Mesenchymal stem cell (in vitro differentiated cells and primary cell): Measurements from ENCODE around the gene MIF4GD. TPM values are rescaled to one million over a fixed set of nuclear protein-coding genes. Genes with fewer than 3 reads are reported as not detected.
A peak's percentile ranks its signal among the peaks of the same experiment; 100 is the strongest.

Experiments used
- DNase-seq: peaks from one replicate; pipeline ENCODE4 v3.0.0-alpha.2; 2013
- H2AFZ ChIP-seq: one replicate; pipeline ENCODE4 v1.6.1; 2013; ENCODE audit warnings: low read depth, mild to moderate bottlenecking, control low read depth, inconsistent platforms, low read length, moderate library complexity
- H2AK5ac ChIP-seq: 2 replicates; pipeline ENCODE4 v1.6.1; 2013; ENCODE audit warnings: low read length, moderate library complexity, mild to moderate bottlenecking, inconsistent platforms; ENCODE audit not compliant: severe bottlenecking
- H2BK120ac ChIP-seq: one replicate; pipeline ENCODE4 v1.6.1; 2013; ENCODE audit warnings: low read depth, mild to moderate bottlenecking, inconsistent platforms, low read length, moderate library complexity
- H2BK12ac ChIP-seq, 2 experiments: one replicate each; pipeline ENCODE4 v1.6.1; 2013; ENCODE audit warnings: inconsistent platforms in 2 of 2, low read length in 2 of 2, mild to moderate bottlenecking in 2 of 2, moderate library complexity in 2 of 2, control low read depth in 1 of 2
- H2BK15ac ChIP-seq: one replicate; pipeline ENCODE4 v1.6.1; 2013; ENCODE audit warnings: mild to moderate bottlenecking, low read depth, inconsistent platforms; ENCODE audit not compliant: poor library complexity, severe bottlenecking
- H2BK5ac ChIP-seq: 2 replicates; pipeline ENCODE4 v1.6.1; 2013; ENCODE audit warnings: low read depth, mild to moderate bottlenecking, low read length, control low read depth, inconsistent platforms; ENCODE audit not compliant: poor library complexity, severe bottlenecking
- H3K14ac ChIP-seq, 2 experiments: one replicate each; pipeline ENCODE4 v1.6.1; 2013; ENCODE audit warnings: inconsistent platforms in 2 of 2, low read length in 2 of 2, control low read depth in 1 of 2, mild to moderate bottlenecking in 1 of 2, moderate library complexity in 1 of 2
- H3K18ac ChIP-seq, 2 experiments: one replicate each; pipeline ENCODE4 v1.6.1; 2013; ENCODE audit warnings: inconsistent platforms in 2 of 2, low read length in 2 of 2, control low read depth in 1 of 2, low read depth in 1 of 2, mild to moderate bottlenecking in 1 of 2
- H3K23ac ChIP-seq, 2 experiments: one replicate each; pipeline ENCODE4 v1.6.1; 2013; ENCODE audit warnings: inconsistent platforms in 2 of 2, low read length in 2 of 2, mild to moderate bottlenecking in 2 of 2, moderate library complexity in 2 of 2, control low read depth in 1 of 2
- H3K27ac ChIP-seq: 2 replicates; pipeline ENCODE4 v1.5.1; 2013; ENCODE audit warnings: mild to moderate bottlenecking, moderate library complexity, low read length, control low read depth, inconsistent platforms; ENCODE audit not compliant: poor library complexity, severe bottlenecking
- H3K27me3 ChIP-seq, 2 experiments: 2 replicates each; pipeline versions ENCODE4 v1.6.1 to v1.7.0; 2013; ENCODE audit warnings: low read length in 2 of 2, mild to moderate bottlenecking in 2 of 2, moderate library complexity in 2 of 2, control low read depth in 1 of 2, inconsistent platforms in 1 of 2; ENCODE audit not compliant: control insufficient read depth in 1 of 2, insufficient read depth in 1 of 2
- H3K36me3 ChIP-seq, 2 experiments: 2 replicates each; pipeline versions ENCODE4 v1.6.1 to v1.7.0; 2013; ENCODE audit warnings: low read length in 2 of 2, control low read depth in 1 of 2, inconsistent platforms in 1 of 2, low read depth in 1 of 2, mild to moderate bottlenecking in 1 of 2; ENCODE audit not compliant: insufficient read depth in 2 of 2, control insufficient read depth in 1 of 2
- H3K4ac ChIP-seq, 2 experiments: one replicate each; pipeline ENCODE4 v1.6.1; 2013; ENCODE audit warnings: inconsistent platforms in 2 of 2, low read length in 2 of 2, mild to moderate bottlenecking in 2 of 2, moderate library complexity in 2 of 2, control low read depth in 1 of 2, low read depth in 1 of 2
- H3K4me1 ChIP-seq: 2 replicates; pipeline ENCODE4 v1.6.1; 2013; ENCODE audit warnings: low read depth, low read length, control low read depth; ENCODE audit not compliant: control insufficient read depth, insufficient read depth
- H3K4me2 ChIP-seq: 2 replicates; pipeline ENCODE4 v1.6.1; 2013; ENCODE audit warnings: low read length, mild to moderate bottlenecking, inconsistent platforms; ENCODE audit not compliant: poor library complexity, severe bottlenecking
- H3K4me3 ChIP-seq, 2 experiments: 2 replicates each; pipeline versions ENCODE4 v1.5.1 to v1.7.0; 2013; ENCODE audit warnings: low read length in 2 of 2, mild to moderate bottlenecking in 2 of 2, control low read depth in 1 of 2, low read depth in 1 of 2; ENCODE audit not compliant: insufficient read depth in 1 of 2
- H3K79me1 ChIP-seq: replicated peaks from 2 replicates; pipeline ENCODE4 v1.6.1; 2013; ENCODE audit warnings: mild to moderate bottlenecking, control low read depth, low read length, inconsistent platforms; ENCODE audit not compliant: poor library complexity, severe bottlenecking
- H3K9ac ChIP-seq: 2 replicates; pipeline ENCODE4 v1.7.0; 2013; ENCODE audit warnings: mild to moderate bottlenecking, low read length, moderate library complexity
- H3K9me3 ChIP-seq: 2 replicates; pipeline ENCODE4 v1.7.0; 2013; ENCODE audit warnings: mild to moderate bottlenecking, low read length; ENCODE audit not compliant: control insufficient read depth
- H4K8ac ChIP-seq: one replicate; pipeline ENCODE4 v1.6.1; 2013; ENCODE audit warnings: inconsistent platforms, mild to moderate bottlenecking, low read length, moderate library complexity
- H4K91ac ChIP-seq: one replicate; pipeline ENCODE4 v1.6.1; 2013; ENCODE audit warnings: mild to moderate bottlenecking, low read length, inconsistent platforms
- WGBS: methylation state at CpG from one replicate; pipeline ENCODE4 v1.1.7; 2013; ENCODE audit warnings: mixed read lengths; 5-methylcytosine and 5-hydroxymethylcytosine counted together
- polyA plus RNA-seq, 2 experiments: library from polyadenylated mRNA; stranded (reverse); fragments of 200-250 nt; gene quantifications; one replicate each; pipeline ENCODE4 v1.2.3, GENCODE V29; 2013

MIF4GD gene
- polyA plus RNA-seq (2013, experiment 1 of 2): 7.0 TPM
- 7.0 TPM for polyA plus RNA-seq (2013, experiment 2 of 2)

GRCh38 chr17:75270966-75271232 lies at the start of gene MIF4GD:
Gene MIF4GD (minus strand): TSS chr17:75271231. CDS start chr17:75270195, 1,036 bp downstream.
- peaks cover 16 to 25% of the 10 kb centered on the region in 2 experiments for H3K36me3 ChIP-seq
- no peaks in the 10 kb centered on the region for H3K27me3 ChIP-seq
- peak within 1 kb of the TSS; percentile 98 for H2AFZ ChIP-seq
- no peak within 1 kb of the TSS for H2AK5ac ChIP-seq
- H4K8ac ChIP-seq: peak within 1 kb of the TSS; percentile 93
- peak within 1 kb of the TSS in 1 of 2 experiments; percentile 78 for H3K18ac ChIP-seq
- H3K4ac ChIP-seq: peak within 1 kb of the TSS in 1 of 2 experiments; percentile 86
- H3K4me3 ChIP-seq: peak within 1 kb of the TSS; percentile 85 to 88
- no peak within 1 kb of the TSS for H2BK120ac ChIP-seq
- DNase-seq: no peak
- H3K4me1 ChIP-seq: peaks cover 18% of the 10 kb centered on the region
- H3K14ac ChIP-seq: peak within 1 kb of the TSS in 1 of 2 experiments; percentile 69
- H3K79me1 ChIP-seq: peaks cover 8% of the 10 kb centered on the region
- H2BK12ac ChIP-seq: peak within 1 kb of the TSS in 1 of 2 experiments; percentile 34
- 0% methylated on average over 16 of the region's 39 CpGs for WGBS
- H2BK5ac ChIP-seq: no peak within 1 kb of the TSS
- H4K91ac ChIP-seq: peak within 1 kb of the TSS; percentile 20
- H3K23ac ChIP-seq: peak within 1 kb of the TSS in 1 of 2 experiments; percentile 48
- H3K4me2 ChIP-seq: peak within 1 kb of the TSS; percentile 99
- no peak within 1 kb of the TSS for H2BK15ac ChIP-seq
- H3K9ac ChIP-seq: peak within 1 kb of the TSS; percentile 88
- H3K9me3 ChIP-seq: no peaks in the 10 kb centered on the region
- no peak within 1 kb of the TSS for H3K27ac ChIP-seq

- Histone ChIP-seq H2AK5ac (no peak overlapping the region), H3K27me3 (no peaks in the 10 kb centered on the region), H3K4ac (no peak overlapping the region), H3K18ac (no peak overlapping the region), H2BK5ac (no peak overlapping the region), H3K27ac (peak overlapping the region; percentile 17), H3K14ac (no peak overlapping the region), H3K23ac (no peak overlapping the region), H3K36me3 (peaks cover 53 to 64% of the 10 kb centered on the region in 2 experiments), H2BK12ac (no peak overlapping the region), H3K9me3 (no peaks in the 10 kb centered on the region), H2BK120ac (no peak overlapping the region), H2BK15ac (no peak overlapping the region), H3K4me3 (no peak overlapping the region), H3K4me1 (peaks cover 6% of the 10 kb centered on the region), H3K4me2 (no peak overlapping the region), H4K8ac (no peak overlapping the region), H3K9ac (peak overlapping the region; percentile 26), H2AFZ (no peak overlapping the region), H4K91ac (no peak overlapping the region), H3K79me1 (peaks cover 51% of the 10 kb centered on the region)
- peak; percentile 61 for DNase-seq
- 75% methylated on average over 18 of the region's 20 CpGs for WGBS
Measured at GRCh38 chr17:75319904-75320691, 49.1 kb upstream of the MIF4GD start.

- Histone ChIP-seq H3K4ac (no peak overlapping the region), H4K91ac (no peak overlapping the region), H3K27ac (no peak overlapping the region), H3K9ac (no peak overlapping the region), H3K79me1 (peaks cover 55% of the 10 kb centered on the region), H3K36me3 (peaks cover 52 to 71% of the 10 kb centered on the region in 2 experiments), H3K18ac (no peak overlapping the region), H3K4me3 (no peak overlapping the region), H3K14ac (no peak overlapping the region), H2BK5ac (no peak overlapping the region), H3K9me3 (no peaks in the 10 kb centered on the region), H2AFZ (no peak overlapping the region), H2BK12ac (no peak overlapping the region), H3K4me1 (peaks cover 12% of the 10 kb centered on the region), H2BK15ac (no peak overlapping the region), H2AK5ac (no peak overlapping the region), H3K27me3 (no peaks in the 10 kb centered on the region), H3K4me2 (no peak overlapping the region), H4K8ac (no peak overlapping the region), H2BK120ac (no peak overlapping the region), H3K23ac (no peak overlapping the region)
- 97% methylated on average over 10 of the region's 10 CpGs for WGBS
- DNase-seq: no peak
Measured at GRCh38 chr17:75318615-75319222, 47.7 kb upstream of the MIF4GD start.

- Histone ChIP-seq H3K27me3 (no peaks in the 10 kb centered on the region), H2BK15ac (no peak overlapping the region), H3K4ac (no peak overlapping the region), H3K14ac (no peak overlapping the region), H3K27ac (no peak overlapping the region), H3K79me1 (peaks cover 55% of the 10 kb centered on the region), H4K91ac (no peak overlapping the region), H3K18ac (no peak overlapping the region), H3K23ac (no peak overlapping the region), H4K8ac (no peak overlapping the region), H3K36me3 (peaks cover 47 to 73% of the 10 kb centered on the region in 2 experiments), H3K9ac (no peak overlapping the region), H2BK5ac (no peak overlapping the region), H2AK5ac (no peak overlapping the region), H3K4me1 (peaks cover 10% of the 10 kb centered on the region), H3K4me3 (no peak overlapping the region), H3K9me3 (no peaks in the 10 kb centered on the region), H3K4me2 (no peak overlapping the region), H2BK12ac (no peak overlapping the region), H2BK120ac (no peak overlapping the region), H2AFZ (no peak overlapping the region)
- 86% methylated on average over 10 of the region's 10 CpGs for WGBS
- DNase-seq: no peak
Measured at GRCh38 chr17:75318211-75318610, 47.2 kb upstream of the MIF4GD start.
